Measurements from ENCODE around the gene MACF1. TPM values are rescaled to one million over a fixed set of nuclear protein-coding genes. Genes with fewer than 3 reads are reported as not detected.
"Not testable (repeated sequence)": the region's sequence is repeated elsewhere in the genome, so short reads cannot be mapped to it uniquely, and the experiment has no call there.

MACF1 gene
- total and polyA plus RNA-seq, 2 donors from 2014 or later = 65.7 to 387 TPM

DNA sequence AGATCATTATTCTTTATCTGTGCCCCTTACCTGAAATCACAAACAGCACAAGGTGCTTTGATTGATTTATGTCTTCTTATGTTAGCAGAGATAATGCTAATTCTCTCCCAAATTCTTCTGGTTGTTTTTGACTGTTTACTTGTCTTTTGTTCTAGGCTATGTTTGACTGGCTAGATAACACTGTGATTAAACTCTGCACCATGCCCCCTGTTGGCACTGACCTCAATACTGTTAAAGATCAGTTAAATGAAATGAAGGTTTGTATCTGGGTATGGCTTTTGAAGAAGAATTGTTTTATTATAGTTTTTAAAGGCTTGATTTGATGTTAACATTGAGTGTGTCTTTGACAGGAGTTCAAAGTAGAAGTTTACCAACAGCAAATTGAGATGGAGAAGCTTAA is 237.3 kb downstream of the MACF1 start:
- no peak overlapping the region for H3K9ac ChIP-seq (ENCODE audit: low read length in 3 of 3)
- H3K4me3 ChIP-seq (ENCODE audit: low read length in 3 of 3) = no peak overlapping the region
- intact Hi-C loops (cut with DNase I) = no loop called here
- DNase-seq (no peak), FAIRE-seq (no peak)
- H3K27ac ChIP-seq (ENCODE audit: low read depth in 2 of 2, low read length in 2 of 2) = no peak overlapping the region
- TF ChIP-seq, protein P1, sequence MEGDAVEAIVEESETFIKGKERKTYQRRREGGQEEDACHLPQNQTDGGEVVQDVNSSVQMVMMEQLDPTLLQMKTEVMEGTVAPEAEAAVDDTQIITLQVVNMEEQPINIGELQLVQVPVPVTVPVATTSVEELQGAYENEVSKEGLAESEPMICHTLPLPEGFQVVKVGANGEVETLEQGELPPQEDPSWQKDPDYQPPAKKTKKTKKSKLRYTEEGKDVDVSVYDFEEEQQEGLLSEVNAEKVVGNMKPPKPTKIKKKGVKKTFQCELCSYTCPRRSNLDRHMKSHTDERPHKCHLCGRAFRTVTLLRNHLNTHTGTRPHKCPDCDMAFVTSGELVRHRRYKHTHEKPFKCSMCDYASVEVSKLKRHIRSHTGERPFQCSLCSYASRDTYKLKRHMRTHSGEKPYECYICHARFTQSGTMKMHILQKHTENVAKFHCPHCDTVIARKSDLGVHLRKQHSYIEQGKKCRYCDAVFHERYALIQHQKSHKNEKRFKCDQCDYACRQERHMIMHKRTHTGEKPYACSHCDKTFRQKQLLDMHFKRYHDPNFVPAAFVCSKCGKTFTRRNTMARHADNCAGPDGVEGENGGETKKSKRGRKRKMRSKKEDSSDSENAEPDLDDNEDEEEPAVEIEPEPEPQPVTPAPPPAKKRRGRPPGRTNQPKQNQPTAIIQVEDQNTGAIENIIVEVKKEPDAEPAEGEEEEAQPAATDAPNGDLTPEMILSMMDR (IDR thresholded peaks at IDR 0.05; ENCODE audit: borderline replicate concordance, extremely low read depth, insufficient read depth) = no peak
- H3K27me3 ChIP-seq (ENCODE audit: control insufficient read depth, insufficient read depth, low read length) = no peaks in the 10 kb centered on the region
- H3K36me3 ChIP-seq (ENCODE audit: control insufficient read depth in 2 of 3, insufficient read depth in 3 of 3, low read length in 3 of 3) = peaks cover 30 to 70% (median 57%) of the 10 kb centered on the region in 3 donors
- H3K4me1 ChIP-seq (ENCODE audit: control insufficient read depth in 2 of 3, insufficient read depth in 2 of 3, low read depth in 1 of 3, low read length in 3 of 3) = no peaks in the 10 kb centered on the region
- no peaks in the 10 kb centered on the region for H3K9me3 ChIP-seq (ENCODE audit: control insufficient read depth in 2 of 3, insufficient read depth in 1 of 3, low read length in 3 of 3)

DNA sequence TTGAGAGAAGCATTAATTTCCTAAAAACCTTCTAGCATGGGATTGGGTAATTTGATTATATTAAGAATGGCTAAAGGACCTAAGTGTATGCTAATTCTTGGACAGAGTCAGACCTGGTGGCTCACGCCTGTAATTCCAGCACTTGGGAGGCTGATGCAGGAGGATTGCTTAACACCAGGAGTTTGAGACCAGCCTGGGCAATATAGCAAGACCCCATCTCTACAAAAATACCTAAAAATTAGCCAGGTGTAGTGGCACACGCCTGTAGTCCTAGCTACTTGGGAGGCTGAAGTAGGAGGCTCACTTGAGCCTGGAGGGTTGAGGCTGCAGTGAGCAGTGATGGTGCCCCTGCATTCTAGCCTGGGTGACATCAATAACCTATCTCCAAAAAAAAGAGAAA is 241.1 kb downstream of the MACF1 start:
- H3K9ac ChIP-seq (ENCODE audit: low read length in 3 of 3) = no peak overlapping the region
- no peak overlapping the region for H3K4me3 ChIP-seq (ENCODE audit: low read length in 3 of 3)
- H3K36me3 ChIP-seq (ENCODE audit: control insufficient read depth in 2 of 3, insufficient read depth in 3 of 3, low read length in 3 of 3) = peaks cover 30 to 72% (median 59%) of the 10 kb centered on the region in 3 donors
- H3K27ac ChIP-seq (ENCODE audit: low read depth in 2 of 2, low read length in 2 of 2) = no peak overlapping the region
- no peaks in the 10 kb centered on the region for H3K9me3 ChIP-seq (ENCODE audit: control insufficient read depth in 2 of 3, insufficient read depth in 1 of 3, low read length in 3 of 3)
- no peaks in the 10 kb centered on the region for H3K4me1 ChIP-seq (ENCODE audit: control insufficient read depth in 2 of 3, insufficient read depth in 2 of 3, low read depth in 1 of 3, low read length in 3 of 3)
- no peaks in the 10 kb centered on the region for H3K27me3 ChIP-seq (ENCODE audit: control insufficient read depth, insufficient read depth, low read length)
- no peak for DNase-seq
- FAIRE-seq = no peak
- TF ChIP-seq, protein P1 (IDR thresholded peaks at IDR 0.05; ENCODE audit: borderline replicate concordance, extremely low read depth, insufficient read depth) = no peak
- intact Hi-C loops (cut with DNase I) = no loop called here

DNA sequence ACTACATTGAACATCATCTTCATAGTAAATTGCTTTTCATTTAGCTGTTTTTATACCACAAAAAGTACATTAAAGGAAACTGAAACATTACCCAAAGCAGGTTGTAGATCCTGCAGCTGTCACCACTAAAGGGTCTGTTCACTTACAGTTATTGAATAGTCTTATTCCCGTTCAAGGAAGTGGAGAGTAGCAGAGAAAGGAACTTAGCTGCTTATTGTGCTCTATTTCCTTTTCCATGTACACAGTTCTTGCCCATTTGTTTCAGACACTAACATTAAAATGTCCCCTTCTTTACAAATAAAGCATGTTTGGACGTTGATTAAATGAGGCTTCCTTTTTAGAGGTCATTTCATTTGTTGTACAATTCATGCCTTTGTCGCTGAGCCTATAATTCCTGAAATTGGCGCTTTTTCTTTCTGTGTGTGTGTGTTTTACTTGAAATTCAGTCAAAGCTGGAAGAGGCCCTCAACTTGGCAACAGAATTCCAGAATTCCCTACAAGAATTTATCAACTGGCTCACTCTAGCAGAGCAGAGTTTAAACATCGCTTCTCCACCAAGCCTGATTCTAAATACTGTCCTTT is 242.6 kb downstream of the MACF1 start:
- no peak overlapping the region for H3K4me3 ChIP-seq (ENCODE audit: low read length in 3 of 3)
- H3K9ac ChIP-seq (ENCODE audit: low read length in 3 of 3) = peak overlapping the region in 1 of 3 donors; percentile 2
- intact Hi-C loops (cut with DNase I) = no loop called here
- no peak overlapping the region for H3K27ac ChIP-seq (ENCODE audit: low read depth in 2 of 2, low read length in 2 of 2)
- H3K27me3 ChIP-seq (ENCODE audit: control insufficient read depth, insufficient read depth, low read length) = no peaks in the 10 kb centered on the region
- TF ChIP-seq, protein P1 (IDR thresholded peaks at IDR 0.05; ENCODE audit: borderline replicate concordance, extremely low read depth, insufficient read depth) = no peak
- peaks cover 32 to 71% (median 50%) of the 10 kb centered on the region in 3 donors for H3K36me3 ChIP-seq (ENCODE audit: control insufficient read depth in 2 of 3, insufficient read depth in 3 of 3, low read length in 3 of 3)
- H3K9me3 ChIP-seq (ENCODE audit: control insufficient read depth in 2 of 3, insufficient read depth in 1 of 3, low read length in 3 of 3) = no peaks in the 10 kb centered on the region
- H3K4me1 ChIP-seq (ENCODE audit: control insufficient read depth in 2 of 3, insufficient read depth in 2 of 3, low read depth in 1 of 3, low read length in 3 of 3) = no peaks in the 10 kb centered on the region
- no peak for FAIRE-seq
- DNase-seq = no peak

DNA sequence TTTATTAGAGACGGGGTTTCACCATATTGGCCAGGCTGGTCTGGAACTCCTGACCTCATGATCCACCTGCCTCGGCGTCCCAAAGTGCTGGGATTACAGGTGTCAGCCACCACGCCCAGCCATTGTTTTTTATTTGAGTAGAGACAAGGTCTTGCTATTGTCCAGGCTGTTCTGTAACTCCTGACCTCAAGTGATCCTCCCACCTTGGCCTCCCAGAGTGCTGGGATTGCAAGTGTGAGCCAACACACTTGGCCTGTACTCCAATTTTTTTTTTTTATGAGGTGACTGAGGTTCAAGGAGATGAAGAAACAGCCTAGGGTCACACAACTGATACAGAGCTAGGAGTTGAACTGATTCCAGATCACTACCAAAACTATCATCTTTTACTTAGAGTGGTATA is 245.5 kb downstream of the MACF1 start:
- H3K27ac ChIP-seq (ENCODE audit: low read depth in 2 of 2, low read length in 2 of 2); FAIRE-seq; H3K27me3 ChIP-seq (ENCODE audit: control insufficient read depth, insufficient read depth, low read length); DNase-seq; H3K9ac ChIP-seq (ENCODE audit: low read length in 3 of 3); H3K4me1 ChIP-seq (ENCODE audit: control insufficient read depth in 2 of 3, insufficient read depth in 2 of 3, low read depth in 1 of 3, low read length in 3 of 3); intact Hi-C loops (cut with DNase I); H3K9me3 ChIP-seq (ENCODE audit: control insufficient read depth in 2 of 3, insufficient read depth in 1 of 3, low read length in 3 of 3); H3K4me3 ChIP-seq (ENCODE audit: low read length in 3 of 3): not testable (repeated sequence)
- H3K36me3 ChIP-seq (ENCODE audit: control insufficient read depth in 2 of 3, insufficient read depth in 3 of 3, low read length in 3 of 3) = peaks cover 22 to 75% (median 51%) of the 10 kb centered on the region in 3 donors

Measured in kidney (tissue), 14 donors.